IPS DF 4.7 (cell line): ENCODE results near the gene FILIP1.

ENCODE experiments used
- DNase-seq: peaks from one replicate; pipeline ENCODE4 v3.0.0-alpha.2; 2013; ENCODE audit warnings: low spot score; ENCODE audit errors: extremely low read depth

The FILIP1 gene

GRCh38 chr6:75268121-75268987, 225.2 kb downstream of the FILIP1 start:
- DNase-seq: peak; percentile 64

DNA sequence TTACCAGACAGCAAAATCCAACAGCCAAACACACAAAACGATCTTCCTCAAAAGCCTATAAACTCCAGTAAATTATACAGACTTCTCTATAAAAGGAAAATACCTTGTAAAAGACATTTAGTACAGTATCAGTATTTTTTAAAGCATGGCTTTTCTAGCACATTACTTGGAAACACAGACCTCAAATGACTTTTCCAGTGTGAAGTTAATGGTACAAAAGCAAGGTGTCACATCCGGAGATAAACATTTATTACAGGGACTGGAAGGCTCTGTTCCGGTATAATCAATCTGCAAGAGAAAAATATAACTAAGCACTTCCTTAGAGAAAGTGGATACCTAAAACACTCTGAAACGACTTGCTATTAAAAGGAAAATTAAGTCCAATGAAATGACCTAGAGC, 226.1 kb downstream of the FILIP1 start:
- DNase-seq: no peak

DNA sequence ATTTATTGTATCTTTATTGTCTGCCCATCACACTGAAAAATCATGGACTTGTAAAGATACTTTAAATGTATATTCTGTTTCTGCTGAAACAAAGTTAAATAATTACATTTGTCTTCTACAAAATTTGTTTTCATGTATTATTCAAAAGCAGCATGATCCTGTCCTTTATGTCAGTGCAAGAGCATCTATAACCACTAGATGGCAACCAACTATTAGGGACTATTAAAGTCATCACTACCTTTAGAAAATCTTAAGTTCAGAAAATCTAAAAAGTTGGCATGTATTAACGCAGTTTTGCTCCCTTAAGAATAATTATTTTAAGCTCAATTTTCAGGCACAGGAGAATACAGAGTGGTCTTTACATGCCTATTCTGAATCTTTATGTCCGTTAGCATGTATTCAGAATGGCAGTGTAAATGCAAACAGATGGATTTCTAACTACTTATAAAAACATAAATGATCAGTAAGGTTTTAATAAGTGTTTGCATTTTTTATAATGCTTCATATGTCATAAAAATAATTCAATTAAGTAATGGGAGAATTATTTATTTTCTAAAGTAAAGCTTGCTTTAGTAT, 226.8 kb downstream of the FILIP1 start:
- no peak for DNase-seq

GRCh38 chr6:75263401-75263750, 230.2 kb downstream of the FILIP1 start:
- DNase-seq: no peak

GRCh38 chr6:75262716-75263400, 230.7 kb downstream of the FILIP1 start:
- no peak for DNase-seq

DNA sequence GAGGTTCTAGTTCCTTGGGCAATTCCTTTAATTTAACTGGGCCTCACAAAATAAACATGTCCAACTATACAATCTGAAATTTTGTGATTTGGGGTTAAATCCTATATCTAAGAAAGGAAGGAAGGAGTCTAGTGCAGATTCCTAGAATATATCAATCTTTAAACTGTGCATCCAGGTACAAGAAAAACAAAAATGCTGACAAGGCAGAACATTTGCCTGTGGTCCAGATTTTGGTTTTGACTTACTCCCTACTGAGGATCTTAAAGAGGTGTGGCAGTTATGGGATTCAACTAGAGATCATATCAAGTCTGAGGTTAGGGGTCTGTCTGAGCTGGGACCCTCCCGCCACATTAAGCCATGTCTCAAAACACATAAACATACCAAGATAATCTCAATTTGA, 232.3 kb downstream of the FILIP1 start:
- no peak for DNase-seq

DNA sequence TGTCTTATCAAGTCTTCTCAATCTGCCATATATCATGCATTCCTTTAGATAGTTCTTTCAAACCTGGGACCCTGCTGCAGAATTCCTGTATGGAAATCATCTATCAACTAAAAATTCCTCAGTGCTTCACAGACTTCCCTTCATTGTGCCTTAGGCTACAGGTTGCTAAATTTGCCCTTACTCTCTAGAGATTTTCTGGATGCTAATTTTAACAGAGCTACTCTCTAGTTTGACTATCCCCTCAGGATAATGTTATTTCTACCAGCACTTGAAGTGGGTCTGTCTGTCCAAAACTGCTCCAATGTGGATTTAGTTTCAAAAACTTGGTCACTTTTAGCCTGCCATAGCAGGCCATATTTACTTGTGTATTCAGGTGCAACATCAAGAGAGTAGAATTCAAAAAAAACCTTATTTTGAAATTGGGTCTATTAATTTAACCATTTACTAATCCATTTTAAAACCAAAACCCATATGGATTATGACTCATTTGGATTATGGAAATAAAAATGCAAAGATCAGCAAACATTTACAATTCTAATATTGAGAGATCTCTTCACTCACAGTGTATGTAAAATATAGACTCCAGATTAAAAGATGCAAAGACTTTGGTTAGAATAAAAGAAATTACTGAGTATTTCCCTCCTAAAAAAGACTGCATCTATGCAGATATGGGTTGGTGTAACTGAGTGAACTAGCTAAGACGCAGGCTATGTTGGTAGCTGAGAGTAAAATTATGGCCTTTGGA, 236.1 kb downstream of the FILIP1 start:
- no peak for DNase-seq

- DNase-seq: no peak
Measured at GRCh38 chr6:75250552-75250951, 243.0 kb downstream of the FILIP1 start.

- DNase-seq: no peak
Measured at GRCh38 chr6:75249837-75250236, 243.8 kb downstream of the FILIP1 start.

DNA sequence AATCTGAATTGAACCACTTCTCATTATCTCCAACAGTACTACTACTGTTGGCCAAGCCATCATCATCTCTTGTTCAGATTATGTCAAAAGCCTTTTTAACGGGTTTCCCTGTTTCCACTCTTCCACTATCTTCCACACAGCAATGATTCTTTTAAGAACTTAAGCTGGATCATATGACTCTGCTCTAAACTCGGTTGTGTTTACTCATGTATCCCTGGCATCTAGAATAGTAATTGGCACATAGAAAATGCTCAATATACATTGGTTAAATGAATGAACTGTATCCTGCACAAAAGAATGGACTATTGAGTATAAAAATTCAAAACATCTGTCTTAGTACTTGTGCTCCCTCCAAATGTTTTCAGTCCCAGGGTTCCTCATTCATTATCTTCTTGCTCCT, 247.2 kb downstream of the FILIP1 start:
- DNase-seq: no peak

DNA sequence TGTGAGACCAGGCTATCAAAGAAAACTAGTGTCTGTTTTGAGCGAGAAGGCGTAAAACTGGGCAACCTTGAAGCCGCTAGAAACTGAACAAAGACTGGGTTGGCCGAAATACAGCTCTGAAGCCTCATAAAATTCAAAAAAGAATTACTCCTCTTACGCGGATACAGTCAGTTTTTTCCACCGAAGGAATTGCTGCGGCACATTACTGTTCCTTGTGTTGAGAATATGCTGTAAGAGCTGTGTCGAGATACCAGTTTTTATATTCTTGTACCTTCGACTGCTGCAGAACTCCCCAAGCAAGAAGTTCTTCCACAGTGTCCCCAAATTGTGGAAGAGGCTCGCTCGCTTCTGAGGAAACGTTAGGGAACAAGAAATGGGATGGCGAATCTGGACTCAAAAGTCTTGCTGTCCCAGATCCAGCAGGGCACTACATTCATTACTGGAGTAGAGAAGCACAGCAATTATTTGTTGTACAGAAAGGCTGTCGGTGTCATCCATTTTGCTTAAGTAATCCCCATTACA, 249.5 kb downstream of the FILIP1 start:
- DNase-seq: no peak

DNA sequence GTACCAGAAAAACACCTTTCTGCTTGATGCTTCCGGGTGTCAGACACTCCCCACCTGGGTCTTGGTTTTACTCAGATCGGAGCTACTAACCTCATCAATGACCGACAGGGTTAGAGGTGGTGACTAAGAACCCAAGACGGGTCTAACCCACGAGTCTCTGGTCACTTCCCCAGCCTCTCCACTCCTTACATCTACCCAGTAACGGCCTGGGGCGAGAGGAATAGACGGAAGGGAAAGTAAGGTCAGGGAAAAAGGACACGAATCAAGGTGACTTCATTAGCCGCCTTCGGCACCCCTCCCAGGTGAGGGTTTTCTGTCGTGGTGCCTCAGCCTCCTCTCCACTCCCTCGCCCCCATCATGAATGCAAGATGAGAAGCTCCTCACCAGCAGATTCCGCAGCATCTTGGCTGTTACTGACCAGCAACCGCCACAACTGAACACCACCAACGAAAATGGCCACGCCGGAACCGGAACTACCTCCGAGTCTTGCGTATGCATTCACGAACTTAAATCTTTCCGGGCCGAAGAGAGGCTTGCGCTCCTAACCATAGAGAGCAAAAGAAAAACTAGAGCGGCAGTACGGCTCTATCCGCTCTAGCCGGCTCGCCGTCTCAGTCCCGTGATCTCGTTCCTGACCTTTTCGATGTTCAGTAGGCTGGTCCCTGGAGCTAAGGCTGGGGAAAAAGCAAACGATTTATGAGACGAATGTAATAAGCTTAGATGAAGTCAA, 250.1 kb downstream of the FILIP1 start, which contains the start of gene COX7A2:
COX7A2 (minus strand) TSS at position 469 of the 730 bp plus-strand sequence; CDS start at position 402, 67 bp downstream.
- peak; percentile 96 for DNase-seq
